GM12891 (cell line): Measurements from ENCODE around the gene EIPR1.

ENCODE experiments used
- DNase-seq: peaks from one replicate; pipeline ENCODE4 v3.0.0; 2011; ENCODE audit warnings: low spot score; ENCODE audit not compliant: insufficient read length
- FAIRE-seq: peaks from 2 replicates; lab custom pipeline; 2011; peaks lifted over from hg19 to GRCh38; lab: Jason Lieb, UNC
- PAX5 ChIP-seq: IDR thresholded peaks from 2 replicates; pipeline ENCODE4 v1.6.1; 2011; ENCODE audit warnings: low read length, moderate library complexity, mild to moderate bottlenecking; ENCODE audit not compliant: insufficient read depth, severe bottlenecking
- POLR2A ChIP-seq: IDR thresholded peaks from 2 replicates; pipeline ENCODE4 v1.6.1; 2011; ENCODE audit warnings: low read depth, low read length, control low read depth
- POLR2AphosphoS5 ChIP-seq: IDR thresholded peaks from 2 replicates; pipeline ENCODE4 v1.6.1; 2011; ENCODE audit warnings: low read depth, low read length, control low read depth
- POU2F2 ChIP-seq: IDR thresholded peaks from 2 replicates; pipeline ENCODE4 v1.6.1; 2011; ENCODE audit warnings: low read depth, mild to moderate bottlenecking, control low read depth, low read length, moderate library complexity
- SPI1 ChIP-seq: IDR thresholded peaks from 2 replicates; pipeline ENCODE4 v1.6.1; 2011; ENCODE audit warnings: low read depth, low read length, control low read depth
- TAF1 ChIP-seq: IDR thresholded peaks from 2 replicates; pipeline ENCODE4 v1.6.1; 2011; ENCODE audit warnings: low read depth, low read length, control low read depth

EIPR1 gene

DNA sequence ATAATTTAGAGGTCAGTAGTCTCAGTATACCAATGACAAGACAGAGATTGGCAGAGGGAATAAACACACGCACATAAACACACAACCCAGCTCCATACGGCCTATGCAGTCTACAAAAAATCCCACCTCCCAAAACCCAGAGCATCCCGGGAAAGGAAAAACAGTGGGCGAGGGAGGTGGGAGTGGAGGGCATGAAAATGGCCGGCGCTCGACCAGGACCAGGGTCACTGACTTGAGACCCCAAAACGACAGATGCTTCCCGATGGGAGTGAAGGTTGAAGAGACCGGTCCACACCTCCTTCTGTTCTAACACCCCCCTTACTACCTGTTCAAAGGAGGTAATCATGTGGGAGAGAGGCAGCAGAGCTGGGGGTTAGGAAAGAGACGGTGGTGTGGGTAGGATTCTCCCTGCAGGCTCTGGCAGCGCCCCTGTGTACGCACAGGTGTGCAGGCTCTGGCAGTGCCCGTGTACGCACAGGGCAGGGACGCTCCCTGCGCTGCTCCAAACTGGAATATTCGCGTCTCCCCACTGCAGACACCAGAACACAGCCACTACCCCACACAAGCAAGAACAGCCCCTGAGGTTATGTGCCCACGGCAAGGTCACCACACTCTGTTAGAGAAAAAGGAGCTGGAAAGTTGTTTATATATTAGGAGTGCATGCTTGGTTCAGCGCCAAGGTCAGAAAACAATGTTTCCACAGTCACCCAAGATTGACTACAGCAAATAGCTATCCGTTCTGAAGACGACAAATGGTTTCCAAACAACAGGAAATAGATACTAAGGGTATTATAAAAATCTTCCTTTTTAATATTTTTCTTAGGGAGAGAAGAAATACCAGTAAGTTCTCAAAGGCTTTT, 67.9 kb downstream of the EIPR1 start:
- FAIRE-seq (no peak), DNase-seq (no peak)
- TF ChIP-seq POLR2A, result no peak
- no peak for TF ChIP-seq PAX5
- no peak for TF ChIP-seq TAF1
- TF ChIP-seq SPI1, result no peak
- no peak for TF ChIP-seq POLR2AphosphoS5
- TF ChIP-seq POU2F2, result no peak

- no peak for DNase-seq
- TF ChIP-seq POLR2AphosphoS5 (no peak), POU2F2 (no peak), POLR2A (no peak), SPI1 (no peak), PAX5 (no peak), TAF1 (no peak)
- no peak for FAIRE-seq
Observed at GRCh38 chr2:3307901-3308300, 69.7 kb downstream of the EIPR1 start.

- TF ChIP-seq PAX5, result no peak
- TF ChIP-seq POLR2AphosphoS5, result no peak
- TF ChIP-seq POU2F2, result no peak
- no peak for TF ChIP-seq TAF1
- no peak for TF ChIP-seq POLR2A
- TF ChIP-seq SPI1, result no peak
- DNase-seq (no peak), FAIRE-seq (no peak)
Observed at GRCh38 chr2:3307236-3307635, 70.4 kb downstream of the EIPR1 start.

- TF ChIP-seq POU2F2, result no peak
- TF ChIP-seq SPI1, result no peak
- no peak for TF ChIP-seq TAF1
- TF ChIP-seq PAX5, result no peak
- no peak for TF ChIP-seq POLR2A
- no peak for TF ChIP-seq POLR2AphosphoS5
- FAIRE-seq (no peak), DNase-seq (no peak)
Observed at GRCh38 chr2:3305952-3306351, 71.7 kb downstream of the EIPR1 start.

DNA sequence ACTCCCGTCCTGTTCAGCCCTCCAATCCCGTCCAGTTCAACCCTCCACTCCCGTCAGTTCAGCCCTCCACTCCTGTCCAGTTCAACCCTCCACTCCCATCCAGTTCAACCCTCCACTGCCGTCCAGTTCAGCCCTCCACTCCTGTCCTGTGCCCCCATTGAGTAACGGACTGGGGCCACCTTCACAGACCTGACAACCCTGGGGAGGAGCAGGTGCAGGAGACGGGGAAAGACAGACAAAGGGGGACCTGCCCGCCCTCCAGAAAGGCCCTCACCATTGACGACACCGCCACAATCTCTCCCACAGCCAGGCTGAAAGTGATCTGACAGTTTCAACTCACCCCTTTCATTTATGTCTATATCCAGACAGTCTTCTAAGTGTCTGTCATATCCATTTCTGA, 72.2 kb downstream of the EIPR1 start:
- no peak for DNase-seq
- no peak for TF ChIP-seq TAF1
- TF ChIP-seq POU2F2, result no peak
- no peak for TF ChIP-seq POLR2AphosphoS5
- TF ChIP-seq POLR2A, result no peak
- TF ChIP-seq PAX5, result no peak
- no peak for TF ChIP-seq SPI1
- FAIRE-seq, result no peak

DNA sequence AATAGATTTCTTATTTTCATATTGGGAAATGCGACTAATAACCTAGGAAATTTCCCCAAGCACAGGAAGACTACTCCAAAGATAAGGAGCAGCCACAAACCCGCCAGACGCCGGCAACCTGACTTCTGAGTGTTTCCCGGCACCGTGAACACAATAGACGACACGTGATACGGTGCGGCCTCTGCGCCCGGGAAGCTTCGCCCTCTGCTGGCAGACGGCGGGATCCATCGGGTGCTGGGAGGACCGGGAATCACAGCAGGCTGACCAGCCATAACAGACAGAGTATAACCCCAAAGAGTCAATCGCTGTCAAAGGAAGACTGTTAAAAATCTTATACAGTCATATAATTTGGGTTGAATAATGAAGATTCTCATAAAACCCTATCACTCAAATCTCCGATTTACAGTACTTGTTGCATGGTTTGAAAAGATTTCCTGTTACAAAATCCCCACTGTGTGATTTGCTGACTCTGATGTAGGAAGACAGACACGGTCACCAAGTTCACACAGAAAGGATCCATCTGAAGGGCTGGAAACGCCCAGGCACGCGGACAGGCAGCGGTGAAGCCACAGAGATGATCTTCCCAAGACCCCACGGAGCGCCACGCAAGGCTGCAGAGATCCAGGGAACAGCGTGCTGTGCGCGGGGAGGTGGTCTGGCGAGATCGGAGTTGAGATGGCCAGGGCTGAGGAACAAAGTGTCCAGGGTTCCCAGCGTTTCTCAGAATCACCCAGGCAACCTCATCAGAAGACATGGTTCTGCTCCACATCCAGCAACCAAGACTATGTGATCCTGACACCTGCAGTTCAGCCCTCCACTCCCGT, 73.8 kb downstream of the EIPR1 start:
- DNase-seq (peak; percentile 82), FAIRE-seq (peak; percentile 93)
- TF ChIP-seq SPI1 (no peak), TAF1 (no peak), PAX5 (no peak), POLR2A (no peak), POU2F2 (no peak)

DNA sequence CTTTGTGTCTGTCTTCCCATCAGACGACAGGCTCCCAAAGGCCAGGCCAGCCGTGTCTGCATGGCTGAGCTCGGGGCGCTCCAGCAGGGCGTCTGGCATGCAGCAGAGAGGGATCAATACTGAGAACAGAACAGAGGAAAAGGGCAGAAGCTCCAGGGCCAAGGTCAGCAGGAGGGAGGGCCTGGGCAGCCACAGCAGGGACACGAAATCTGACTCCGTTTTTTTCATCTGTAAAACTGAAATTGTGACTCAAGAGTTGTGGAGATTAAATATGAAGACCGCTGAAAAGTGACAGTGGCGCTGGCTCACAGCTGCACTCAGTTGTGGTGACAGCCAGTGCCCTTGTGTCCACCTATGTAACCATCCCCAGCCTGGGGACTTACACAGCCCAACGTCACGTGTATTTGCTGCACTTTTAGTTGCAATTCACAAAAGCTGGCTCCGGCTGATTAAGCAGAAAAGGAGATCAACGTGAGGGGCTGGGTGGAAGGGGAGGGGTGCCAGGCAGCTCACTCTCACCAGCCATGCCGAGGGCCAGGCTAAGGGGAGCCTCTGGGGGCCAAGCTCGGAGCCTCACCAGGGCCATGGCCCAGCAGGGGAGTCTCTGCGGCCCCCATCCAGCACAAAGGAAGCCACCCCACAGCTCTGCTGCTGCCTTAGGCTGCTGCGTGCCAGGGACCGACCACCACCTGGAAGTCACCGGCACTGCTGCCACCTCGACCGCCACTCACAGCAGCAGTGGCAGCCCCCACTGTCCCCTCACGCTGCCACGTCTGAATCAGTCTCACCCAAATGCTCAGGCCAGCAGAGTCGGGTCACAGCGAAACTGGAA, 74.7 kb downstream of the EIPR1 start:
- FAIRE-seq, result no peak
- TF ChIP-seq TAF1, result no peak
- TF ChIP-seq POLR2AphosphoS5, result no peak
- TF ChIP-seq SPI1, result no peak
- no peak for TF ChIP-seq POU2F2
- TF ChIP-seq POLR2A, result no peak
- no peak for TF ChIP-seq PAX5
- DNase-seq, result no peak

GRCh38 chr2:3302421-3302750, 75.2 kb downstream of the EIPR1 start:
- no peak for DNase-seq
- FAIRE-seq, result no peak
- TF ChIP-seq PAX5, result no peak
- no peak for TF ChIP-seq POU2F2
- TF ChIP-seq SPI1, result no peak
- no peak for TF ChIP-seq POLR2AphosphoS5
- no peak for TF ChIP-seq TAF1
- no peak for TF ChIP-seq POLR2A

GRCh38 chr2:3301001-3301400, 76.6 kb downstream of the EIPR1 start:
- DNase-seq (no peak), FAIRE-seq (no peak)
- TF ChIP-seq POLR2AphosphoS5 (no peak), PAX5 (no peak), POU2F2 (no peak), TAF1 (no peak), SPI1 (no peak), POLR2A (no peak)
